ENCODE results near the gene SATL1. TPM values are rescaled to one million over a fixed set of nuclear protein-coding genes. Genes with fewer than 3 reads are reported as not detected.
"Not testable (repeated sequence)": the region's sequence is repeated elsewhere in the genome, so short reads cannot be mapped to it uniquely, and the experiment has no call there.

SATL1 gene
- not detected in 2 replicates for total RNA-seq

GRCh38 chrX:85243761-85244449, at the start of gene SATL1, which contains the start of gene ZNF711:
TSS of gene SATL1 (minus strand) at chrX:85243779. CDS start at chrX:85108968, 134,811 bp downstream.
TSS of gene ZNF711 (plus strand) at chrX:85243991. CDS start at chrX:85247573, 3,582 bp downstream.
- DNase-seq (ENCODE audit: low read depth, low spot score): no peak

GRCh38 chrX:85288992-85289723, 45.6 kb upstream of the SATL1 start:
- no peak for DNase-seq (ENCODE audit: low read depth, low spot score)

DNA sequence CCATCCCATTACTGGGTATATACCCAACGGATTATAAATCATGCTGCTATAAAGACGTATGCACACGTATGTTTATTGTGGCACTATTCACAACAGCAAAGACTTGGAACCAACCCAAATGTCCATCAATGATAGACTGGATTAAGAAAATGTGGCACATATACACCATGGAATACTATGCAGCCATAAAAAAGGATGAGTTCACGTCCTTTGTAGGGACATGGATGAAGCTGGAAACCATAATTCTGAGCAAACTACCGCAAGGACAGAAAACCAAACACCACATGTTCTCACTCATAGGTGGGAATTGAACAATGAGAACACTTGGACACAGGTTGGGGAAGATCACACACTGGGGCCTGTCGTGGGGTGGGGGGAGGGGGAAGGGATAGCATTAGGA, 41.7 kb upstream of the SATL1 start:
- DNase-seq (ENCODE audit: low read depth, low spot score): not testable (repeated sequence)

GRCh38 chrX:85244450-85245211, 1.1 kb upstream of the SATL1 start:
- DNase-seq (ENCODE audit: low read depth, low spot score): no peak

DNA sequence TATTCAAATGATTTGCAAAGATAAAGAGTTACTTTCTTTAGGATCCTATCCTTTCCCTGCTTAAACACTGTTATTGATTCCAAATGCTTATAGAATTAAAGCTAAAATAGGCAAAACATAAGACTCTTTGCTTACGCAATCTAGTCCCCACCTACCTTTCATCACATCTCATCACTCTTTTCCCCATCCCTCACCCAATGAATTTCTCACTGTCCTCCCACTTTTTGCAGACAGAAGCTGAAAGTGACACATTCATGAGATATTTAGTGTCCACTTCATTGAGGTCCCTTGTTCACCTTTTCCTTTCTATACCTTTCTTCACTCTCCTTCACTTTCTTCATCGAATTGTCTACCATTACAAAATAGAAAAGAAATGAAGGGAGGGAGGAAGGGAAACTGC, 424 bp downstream of the SATL1 start:
- DNase-seq (ENCODE audit: low read depth, low spot score): no peak

- DNase-seq (ENCODE audit: low read depth, low spot score): no peak
These were observed 20.2 kb downstream of the SATL1 start for GRCh38 chrX:85223359-85223758.

GRCh38 chrX:85221361-85221760, 22.2 kb downstream of the SATL1 start:
- DNase-seq (ENCODE audit: low read depth, low spot score): no peak

DNA sequence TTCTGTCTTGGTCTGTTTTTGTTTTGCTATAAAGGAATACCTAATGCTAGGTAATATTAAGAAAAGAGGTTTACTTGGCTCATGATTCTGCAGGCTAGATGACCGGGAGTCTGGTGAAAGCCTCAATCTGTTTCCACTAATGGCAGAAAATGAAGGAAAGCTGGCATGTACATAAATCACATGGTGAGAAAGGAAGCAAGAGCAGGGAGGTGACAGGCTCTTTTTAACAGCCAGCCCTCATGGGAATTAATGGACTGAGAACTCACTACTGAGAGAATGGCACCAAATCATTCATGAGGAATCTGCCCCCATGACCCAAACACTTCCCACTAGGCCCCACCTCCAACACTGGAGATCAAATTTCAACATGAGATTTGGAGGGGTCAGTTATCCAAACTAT, 27.6 kb downstream of the SATL1 start:
- no peak for DNase-seq (ENCODE audit: low read depth, low spot score)

DNA sequence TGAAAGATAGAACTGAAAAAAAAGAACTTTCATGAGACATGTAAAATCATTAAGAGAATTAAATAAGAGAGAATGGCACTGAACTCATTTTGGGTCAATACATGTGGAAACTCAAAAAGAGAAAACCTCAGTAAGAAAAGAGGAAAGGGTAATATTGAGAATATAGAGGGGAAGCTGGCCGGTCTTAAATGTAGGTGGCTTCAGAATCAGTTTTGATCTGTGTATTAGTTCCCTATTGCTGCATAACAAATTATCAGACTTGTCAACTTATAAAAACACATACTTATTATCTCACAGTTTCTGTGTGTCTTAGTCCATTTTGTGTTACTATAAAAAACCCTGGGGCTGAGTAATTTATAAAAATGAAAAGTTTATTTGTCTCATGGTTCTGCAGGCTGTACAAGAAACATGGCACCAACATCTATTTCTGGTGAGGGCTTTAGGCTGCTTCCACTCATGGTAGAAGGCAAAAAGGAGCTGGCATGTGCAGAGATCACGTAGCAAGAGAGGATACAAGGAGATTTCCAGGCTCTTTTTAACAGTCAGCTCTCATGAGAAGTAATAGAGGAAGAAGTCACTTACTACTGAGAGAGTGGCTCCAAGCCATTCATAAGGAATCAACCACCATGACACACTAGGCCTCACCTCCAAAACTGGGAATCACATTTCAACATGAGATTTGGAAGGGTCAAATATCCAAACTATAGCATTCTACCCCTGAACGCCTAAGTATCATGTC, 29.6 kb downstream of the SATL1 start:
- DNase-seq (ENCODE audit: low read depth, low spot score): no peak

DNA sequence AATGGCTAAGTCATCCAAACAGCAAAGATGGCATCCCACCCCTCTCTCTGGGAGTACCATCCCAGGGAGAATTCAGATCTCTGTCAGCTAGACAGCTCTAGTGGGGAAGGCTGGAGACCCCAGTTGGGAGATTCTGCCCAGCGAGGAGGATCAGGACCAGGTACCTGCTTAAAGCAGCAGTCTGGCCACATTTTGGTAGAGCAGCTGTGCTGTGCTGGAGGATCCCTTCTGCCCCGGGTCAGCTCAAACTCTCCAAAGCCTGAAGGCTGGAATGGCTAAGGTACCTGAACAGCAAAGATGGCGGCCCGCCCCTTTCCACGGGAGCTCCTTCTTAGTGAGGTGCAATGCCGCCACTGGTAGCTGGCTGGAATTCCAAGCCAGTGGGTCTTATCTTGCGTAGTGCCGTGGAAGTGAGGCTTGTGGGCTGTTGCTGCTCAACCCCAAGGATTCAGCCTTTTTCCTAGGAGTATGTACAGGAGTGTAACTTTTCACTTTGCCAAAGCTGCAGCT, 40.1 kb downstream of the SATL1 start:
- no peak for DNase-seq (ENCODE audit: low read depth, low spot score)

DNA sequence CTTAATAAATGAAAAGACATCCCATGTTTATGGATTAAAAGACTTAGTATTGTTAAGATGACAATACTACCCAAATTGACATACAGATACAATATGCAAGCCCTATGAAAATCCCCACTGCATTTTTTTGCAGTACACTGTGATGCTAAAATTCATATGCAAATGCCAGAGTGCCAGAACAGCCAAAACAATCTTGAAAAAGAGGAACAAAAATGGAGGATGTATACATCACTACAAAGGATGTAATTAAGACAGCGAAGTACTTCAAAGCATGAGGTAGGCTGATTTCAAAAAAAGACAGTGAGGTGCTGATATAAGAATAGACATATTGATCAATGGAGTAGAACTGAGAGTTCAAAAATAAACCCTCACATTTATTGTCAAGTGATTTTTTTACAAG, 47.3 kb downstream of the SATL1 start:
- no peak for DNase-seq (ENCODE audit: low read depth, low spot score)

DNA sequence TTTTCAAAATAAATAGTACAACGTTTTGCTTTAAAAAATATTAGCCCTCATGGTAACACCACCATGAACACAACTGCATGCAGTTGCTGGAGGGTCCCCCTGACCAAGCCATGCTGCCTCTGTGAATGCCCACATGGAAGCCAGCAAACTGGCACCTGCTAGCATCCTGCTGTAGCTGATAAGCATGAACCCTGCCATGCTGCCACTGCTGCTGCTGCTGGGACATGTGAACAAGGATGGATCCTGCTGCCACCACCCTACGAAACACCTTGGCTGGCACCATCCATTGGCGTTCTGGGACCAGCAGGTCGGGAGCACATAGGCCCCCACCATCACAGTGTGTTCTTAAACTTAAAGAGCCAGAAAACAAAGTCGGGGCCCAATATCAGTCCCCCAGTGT, 83.9 kb downstream of the SATL1 start:
- no peak for DNase-seq (ENCODE audit: low read depth, low spot score)

DNA sequence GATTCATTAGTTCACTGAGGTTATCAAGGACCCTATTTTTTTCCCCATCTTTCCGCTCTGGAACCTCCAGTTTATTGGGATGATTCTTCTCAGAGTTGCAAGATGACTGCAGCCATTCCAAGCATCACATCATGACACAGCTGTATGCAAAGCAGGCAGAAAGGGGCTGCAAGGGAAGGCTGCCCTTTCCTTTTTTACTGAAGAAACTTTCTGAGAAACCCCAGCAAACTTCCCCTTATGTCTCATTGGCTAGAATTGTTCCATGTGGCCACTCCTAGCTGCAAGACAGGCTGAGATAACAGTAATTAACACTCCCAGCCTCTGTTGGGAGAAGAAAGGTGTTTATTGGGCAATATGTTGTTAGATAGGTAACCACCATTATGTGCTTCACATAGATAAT, 102.6 kb downstream of the SATL1 start:
- DNase-seq (ENCODE audit: low read depth, low spot score): no peak

- DNase-seq (ENCODE audit: low read depth, low spot score): no peak
These were observed 104.2 kb downstream of the SATL1 start for GRCh38 chrX:85139422-85139821.

GRCh38 chrX:85136409-85136808, 107.2 kb downstream of the SATL1 start:
- no peak for DNase-seq (ENCODE audit: low read depth, low spot score)

GRCh38 chrX:85115252-85115651, 128.3 kb downstream of the SATL1 start:
- no peak for DNase-seq (ENCODE audit: low read depth, low spot score)

DNA sequence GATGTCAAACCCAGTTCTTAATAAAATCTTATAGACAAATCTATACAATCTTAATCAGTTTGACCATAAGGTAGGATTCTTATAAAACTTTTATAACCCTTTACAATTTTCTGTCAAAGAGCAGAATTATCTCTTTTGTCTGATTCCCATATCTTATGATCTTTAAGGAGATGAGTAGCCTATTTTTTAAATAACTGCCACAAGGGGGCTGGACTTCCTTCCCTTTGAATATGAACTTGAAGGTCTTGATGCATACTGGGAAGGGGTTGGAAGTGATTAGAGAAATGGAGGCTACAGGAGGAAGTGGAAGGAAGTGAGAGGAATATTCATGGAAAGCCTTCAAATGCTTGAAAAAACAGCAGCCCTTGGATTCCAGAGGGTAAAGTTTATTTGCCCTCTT, 128.8 kb downstream of the SATL1 start:
- no peak for DNase-seq (ENCODE audit: low read depth, low spot score)

DNA sequence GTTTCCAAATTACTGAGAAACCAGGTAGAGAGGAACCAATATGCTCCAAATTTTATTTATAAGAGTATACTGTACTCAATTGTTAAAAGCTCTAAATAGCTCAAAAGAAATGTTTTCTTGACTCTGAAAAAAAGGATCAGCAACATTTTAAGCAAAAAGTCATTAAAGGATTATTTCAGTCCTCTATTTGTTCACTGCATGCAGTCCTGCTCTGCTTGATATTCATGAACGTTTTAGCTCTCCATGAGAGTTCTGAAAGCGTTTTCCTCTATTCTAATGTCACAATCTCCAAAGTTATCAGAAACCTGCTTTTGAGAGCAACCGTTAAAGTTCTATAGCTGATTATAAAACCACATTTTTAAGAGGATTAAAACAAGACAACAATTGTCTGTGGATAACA, 129.4 kb downstream of the SATL1 start:
- no peak for DNase-seq (ENCODE audit: low read depth, low spot score)

DNA sequence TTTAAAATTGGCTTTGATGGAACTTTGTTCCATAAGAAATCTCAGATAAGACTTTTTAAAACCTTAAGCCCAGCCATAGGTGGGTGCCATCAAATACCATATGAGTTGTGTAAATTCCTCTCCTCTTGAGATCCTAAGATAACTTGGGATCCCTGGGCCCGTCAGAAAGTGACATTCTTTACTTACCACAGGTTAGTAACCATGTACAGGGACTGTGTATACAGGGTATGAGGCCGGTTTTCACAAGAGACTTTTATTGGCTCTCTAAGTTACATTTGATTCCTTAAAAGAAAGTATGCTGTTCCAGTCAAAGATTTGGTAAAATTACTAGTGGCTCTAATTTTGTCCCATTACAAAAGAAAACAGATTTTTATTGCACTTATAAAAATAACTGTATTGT, 129.8 kb downstream of the SATL1 start:
- no peak for DNase-seq (ENCODE audit: low read depth, low spot score)

- DNase-seq (ENCODE audit: low read depth, low spot score): no peak
These were observed 131.3 kb downstream of the SATL1 start for GRCh38 chrX:85112293-85112692.

- DNase-seq (ENCODE audit: low read depth, low spot score): no peak
These were observed 132.2 kb downstream of the SATL1 start for GRCh38 chrX:85111347-85111746.

All from pulmonary artery endothelial cell (primary cell).